ENCODE measurements around the gene ADH4. TPM values are rescaled to one million over a fixed set of nuclear protein-coding genes. Genes with fewer than 3 reads are reported as not detected.
"Not testable (repeated sequence)": the region's sequence is repeated elsewhere in the genome, so short reads cannot be mapped to it uniquely, and the experiment has no call there.

ADH4 gene
- total and polyA plus RNA-seq, 10 donors: 0.11 to 0.61 (median 0.34) TPM; not detected in 3

DNA sequence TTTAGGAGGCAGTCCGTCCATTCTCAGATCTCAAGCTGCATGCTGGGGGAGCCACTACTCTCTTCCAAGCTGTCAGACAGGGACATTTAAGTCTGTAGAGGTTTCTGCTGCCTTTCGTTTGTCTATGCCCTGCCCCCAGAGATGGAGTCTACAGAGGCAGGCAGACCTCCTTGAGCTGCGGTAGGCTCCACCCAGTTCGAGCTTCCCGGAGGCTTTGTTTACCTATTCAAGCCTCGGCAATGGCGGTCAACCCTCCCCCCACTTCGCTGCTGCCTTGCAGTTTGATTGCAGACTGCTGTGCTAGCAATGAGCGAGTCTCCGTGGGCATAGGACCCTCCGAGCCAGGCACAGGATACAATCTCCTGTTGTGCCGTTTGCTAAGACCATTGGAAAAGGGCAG, 44.8 kb downstream of the ADH4 start:
- TF ChIP-seq, protein P1, sequence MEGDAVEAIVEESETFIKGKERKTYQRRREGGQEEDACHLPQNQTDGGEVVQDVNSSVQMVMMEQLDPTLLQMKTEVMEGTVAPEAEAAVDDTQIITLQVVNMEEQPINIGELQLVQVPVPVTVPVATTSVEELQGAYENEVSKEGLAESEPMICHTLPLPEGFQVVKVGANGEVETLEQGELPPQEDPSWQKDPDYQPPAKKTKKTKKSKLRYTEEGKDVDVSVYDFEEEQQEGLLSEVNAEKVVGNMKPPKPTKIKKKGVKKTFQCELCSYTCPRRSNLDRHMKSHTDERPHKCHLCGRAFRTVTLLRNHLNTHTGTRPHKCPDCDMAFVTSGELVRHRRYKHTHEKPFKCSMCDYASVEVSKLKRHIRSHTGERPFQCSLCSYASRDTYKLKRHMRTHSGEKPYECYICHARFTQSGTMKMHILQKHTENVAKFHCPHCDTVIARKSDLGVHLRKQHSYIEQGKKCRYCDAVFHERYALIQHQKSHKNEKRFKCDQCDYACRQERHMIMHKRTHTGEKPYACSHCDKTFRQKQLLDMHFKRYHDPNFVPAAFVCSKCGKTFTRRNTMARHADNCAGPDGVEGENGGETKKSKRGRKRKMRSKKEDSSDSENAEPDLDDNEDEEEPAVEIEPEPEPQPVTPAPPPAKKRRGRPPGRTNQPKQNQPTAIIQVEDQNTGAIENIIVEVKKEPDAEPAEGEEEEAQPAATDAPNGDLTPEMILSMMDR (IDR thresholded peaks at IDR 0.05 in 8 of 11, conservative IDR thresholded peaks at IDR 0.05 in 3 of 11): no peak

DNA sequence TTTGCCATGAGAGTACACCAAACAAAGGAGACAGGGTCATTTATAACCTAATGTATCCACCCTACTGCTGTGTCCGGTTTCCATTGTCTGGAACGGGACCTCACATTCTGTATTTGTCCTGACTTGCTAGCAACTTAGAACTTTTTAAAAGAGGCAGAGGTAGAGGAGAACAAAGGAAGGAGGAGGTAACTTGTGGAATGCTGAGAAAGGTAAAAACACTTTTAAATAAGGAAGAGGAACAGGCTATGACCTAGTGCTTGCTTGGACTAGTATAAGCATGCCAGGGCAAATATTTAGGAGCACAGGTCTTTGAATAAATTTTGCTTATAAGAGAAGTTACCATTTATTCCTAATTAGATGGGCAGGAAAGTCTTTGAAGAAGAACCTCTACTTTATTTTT, 52.3 kb downstream of the ADH4 start:
- intact Hi-C loops (cut with DNase I; ENCODE audit: low total_unique reads); H3K36me3 ChIP-seq; H3K27ac ChIP-seq; DNase-seq; H3K9me3 ChIP-seq; H3K27me3 ChIP-seq (replicated peaks in 1 of 7); H3K4me3 ChIP-seq: not testable (repeated sequence)
- whole genome bisulfite sequencing, 5 donors: 87 to 99% (median 92%) methylated on average over 2 of the region's 2 CpGs
- H3K4me1 ChIP-seq: peaks cover 6 to 50% (median 29%) of the 10 kb centered on the region in 6 donors

More for the DNA sequence above, 44.8 kb downstream of the ADH4 start:
- WGBS, 5 donors: 86 to 94% (median 92%) methylated on average over 9 to 12 of the region's 12 CpGs
- no peak for DNase-seq
- Histone ChIP-seq H3K27ac (no peak overlapping the region), H3K9me3 (no peaks in the 10 kb centered on the region), H3K4me3 (no peak overlapping the region), H3K36me3 (no peaks in the 10 kb centered on the region), H3K27me3 (replicated peaks in 1 of 7) (no peaks in the 10 kb centered on the region), H3K4me1 (peaks cover 0 to 8% (median 2%) of the 10 kb centered on the region in 6 donors)
- intact Hi-C loops (cut with DNase I; ENCODE audit: low total_unique reads): no loop called here

DNA sequence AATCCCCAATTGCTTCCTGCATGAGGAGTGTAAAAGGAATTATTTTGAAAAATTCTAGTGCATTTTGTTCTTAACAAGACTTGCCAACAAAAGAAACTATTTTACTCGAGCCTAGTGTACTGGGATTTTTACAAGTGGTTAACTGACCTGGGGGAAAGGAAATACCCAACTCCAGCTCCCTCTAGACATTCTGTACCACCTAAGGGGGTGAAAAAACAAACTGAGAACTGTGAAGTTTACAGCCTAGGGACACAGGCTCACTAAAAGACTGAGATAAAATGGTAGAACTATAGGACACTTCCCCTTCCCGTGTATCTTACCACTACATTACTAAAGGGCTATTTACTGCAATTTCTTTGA, 52.9 kb downstream of the ADH4 start:
- Histone ChIP-seq H3K27ac (peak overlapping the region in 2 of 8 donors; percentile 93 to 94), H3K4me3 (peak overlapping the region in 1 of 8 donors; percentile 88)
- TF ChIP-seq POLR2A (IDR thresholded peaks at IDR 0.05): no peak
- no peak for TF ChIP-seq POLR2AphosphoS5 (IDR thresholded peaks at IDR 0.05)
- TF ChIP-seq, protein P1 (IDR thresholded peaks at IDR 0.05 in 8 of 11, conservative IDR thresholded peaks at IDR 0.05 in 3 of 11): no peak

DNA sequence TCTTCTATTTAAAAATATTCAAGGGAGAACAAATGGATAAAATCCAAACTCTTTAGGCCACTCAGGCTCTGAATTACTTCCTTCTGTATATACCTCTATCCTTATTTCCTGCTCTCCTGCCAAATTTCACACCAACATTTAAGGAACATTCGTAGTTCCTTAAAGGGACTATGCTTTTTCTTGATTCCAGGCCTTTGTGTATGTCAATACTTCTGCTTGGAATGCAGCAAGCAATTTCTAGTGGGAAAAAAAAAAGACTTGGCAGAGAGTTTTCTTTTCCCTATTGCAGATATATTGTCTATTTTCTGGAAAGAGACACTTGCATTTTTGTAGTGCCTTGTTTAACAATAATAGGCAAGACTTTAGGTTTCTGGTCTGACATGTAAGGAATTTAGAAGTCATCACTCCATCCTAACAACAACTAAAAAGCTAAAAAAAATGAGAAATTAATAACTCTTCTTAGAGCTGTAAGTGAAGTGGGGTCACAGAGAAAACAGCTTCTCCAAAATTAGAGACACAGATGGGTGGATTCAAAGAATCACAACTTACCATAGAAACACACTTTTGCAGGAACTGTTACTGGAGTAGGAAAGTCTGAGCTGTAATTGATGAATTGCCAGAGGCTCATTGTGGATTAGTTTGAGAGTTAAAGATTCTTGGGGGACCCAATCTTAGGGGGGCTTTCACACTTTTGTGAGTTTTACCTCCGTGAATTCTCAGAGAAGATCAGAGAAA, 53.4 kb downstream of the ADH4 start:
- peaks cover 9 to 62% (median 34%) of the 10 kb centered on the region in 6 donors for H3K4me1 ChIP-seq
- no peak for TF ChIP-seq POLR2AphosphoS5 (IDR thresholded peaks at IDR 0.05)
- TF ChIP-seq POLR2A (IDR thresholded peaks at IDR 0.05): no peak
- TF ChIP-seq, protein P1 (IDR thresholded peaks at IDR 0.05 in 8 of 11, conservative IDR thresholded peaks at IDR 0.05 in 3 of 11): no peak
- H3K36me3 ChIP-seq: peaks cover 0 to 2% (median 0%) of the 10 kb centered on the region in 6 donors
- DNase-seq: no peak
- H3K27ac ChIP-seq: peak overlapping the region in 3 of 8 donors; percentile 89 to 94 (median 93)
- intact Hi-C loops (cut with DNase I; ENCODE audit: low total_unique reads): no loop called here
- peak overlapping the region in 2 of 8 donors; percentile 68 to 88 for H3K4me3 ChIP-seq
- 62 to 78% (median 71%) methylated on average over 2 of the region's 2 CpGs for WGBS, 5 donors
- H3K27me3 ChIP-seq (replicated peaks in 1 of 7): no peaks in the 10 kb centered on the region
- no peaks in the 10 kb centered on the region for H3K9me3 ChIP-seq

More for the DNA sequence above, 52.9 kb downstream of the ADH4 start:
- Histone ChIP-seq H3K9me3 (no peaks in the 10 kb centered on the region), H3K27me3 (replicated peaks in 1 of 7) (no peaks in the 10 kb centered on the region), H3K4me1 (peaks cover 6 to 57% (median 33%) of the 10 kb centered on the region in 6 donors), H3K36me3 (no peaks in the 10 kb centered on the region)
- intact Hi-C loops (cut with DNase I; ENCODE audit: low total_unique reads): no loop called here
- 41 to 71% (median 56%) methylated on average over 2 of the region's 2 CpGs for WGBS, 5 donors
- DNase-seq: no peak

All from spleen (tissue), 11 donors.